Stimulated activated naive CD8-positive, alpha-beta T cell treated with anti-CD3 and anti-CD28 coated beads, Interleukin-15, Interleukin-2, amounts not matched to agents 100 U/mL and 50 U/mL, for 24 hours (primary cell): ENCODE data around the gene NISCH.

ENCODE experiments used
- ATAC-seq: fragments of 150-1000 bp; cut with Tn5 transposase; one replicate; pipeline ENCODE4 v1.10.0; 2021
- DNase-seq: peaks from one replicate; pipeline ENCODE4 v3.0.0; 2021

The NISCH gene

GRCh38 chr3:52447512-52448355 lies 7.7 kb upstream of the NISCH start:
- DNase-seq (no peak), ATAC-seq (no peak)

DNA sequence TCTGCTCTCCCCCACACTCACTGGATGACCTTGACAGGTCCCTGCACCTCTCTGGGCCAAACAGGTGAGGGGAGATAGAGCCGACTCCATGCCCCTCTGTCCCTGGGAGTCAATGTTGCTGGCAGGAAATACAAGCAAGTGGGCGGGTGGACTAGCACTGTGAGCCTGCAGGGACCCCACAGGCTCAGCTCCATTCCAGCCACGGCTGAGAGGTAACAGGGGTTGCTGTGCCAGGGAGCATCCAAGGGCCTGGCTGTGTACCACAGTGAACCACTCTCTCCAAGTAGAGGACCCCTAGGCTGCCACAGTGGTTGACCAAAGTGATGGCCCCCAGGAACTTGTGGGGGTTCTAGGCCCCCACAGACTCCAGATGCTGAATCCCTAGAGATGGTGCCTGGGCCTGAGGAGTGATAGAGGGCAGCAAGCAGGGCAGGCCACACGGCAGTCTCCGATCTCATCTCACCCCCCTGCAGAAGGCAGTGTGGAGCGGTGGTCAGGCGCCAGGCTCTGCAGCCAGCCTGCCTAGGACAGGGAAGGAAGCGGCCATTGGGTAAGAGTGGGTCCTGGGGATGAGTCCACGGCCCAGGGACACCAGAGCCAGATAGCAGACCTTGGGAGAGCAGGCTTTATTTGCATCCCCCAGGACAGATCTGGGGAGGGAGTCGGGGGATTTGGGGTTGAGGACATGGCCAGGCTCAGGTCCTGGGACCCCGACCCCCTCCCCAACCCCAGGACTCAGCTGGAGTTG lies 4.7 kb upstream of the NISCH start:
- ATAC-seq (no peak), DNase-seq (no peak)

GRCh38 chr3:52451237-52452083 lies 3.9 kb upstream of the NISCH start:
- ATAC-seq (no peak), DNase-seq (no peak)

DNA sequence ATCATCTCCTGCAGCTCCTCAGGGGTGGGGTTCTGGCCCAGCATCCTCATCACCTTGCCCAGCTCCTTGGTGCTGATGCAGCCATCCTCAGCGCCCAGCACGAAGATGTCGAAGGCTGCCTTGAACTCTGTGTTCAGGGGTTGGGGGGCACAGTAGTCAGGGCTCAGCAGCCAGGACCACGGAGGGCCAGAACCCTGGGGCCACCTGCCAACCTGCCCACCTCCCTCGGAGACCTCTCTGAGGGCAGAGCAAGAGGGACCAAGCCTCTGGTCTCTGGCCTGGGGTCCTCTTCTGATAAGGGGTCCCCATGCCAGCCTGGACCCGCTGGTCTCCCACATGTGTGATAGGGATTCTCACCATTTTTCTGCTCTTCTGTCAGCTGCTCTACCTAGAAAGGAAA lies 3.3 kb upstream of the NISCH start:
- ATAC-seq: no peak
- no peak for DNase-seq

- DNase-seq: no peak
- ATAC-seq: no peak
These were observed 2.7 kb upstream of the NISCH start for GRCh38 chr3:52452570-52453221.

- DNase-seq (no peak), ATAC-seq (no peak)
These were observed 1.7 kb upstream of the NISCH start, which contains the start of gene TNNC1 for GRCh38 chr3:52453496-52454249. Gene TNNC1 (minus strand): TSS chr3:52454041. CDS start chr3:52454015, 26 bp downstream.

DNA sequence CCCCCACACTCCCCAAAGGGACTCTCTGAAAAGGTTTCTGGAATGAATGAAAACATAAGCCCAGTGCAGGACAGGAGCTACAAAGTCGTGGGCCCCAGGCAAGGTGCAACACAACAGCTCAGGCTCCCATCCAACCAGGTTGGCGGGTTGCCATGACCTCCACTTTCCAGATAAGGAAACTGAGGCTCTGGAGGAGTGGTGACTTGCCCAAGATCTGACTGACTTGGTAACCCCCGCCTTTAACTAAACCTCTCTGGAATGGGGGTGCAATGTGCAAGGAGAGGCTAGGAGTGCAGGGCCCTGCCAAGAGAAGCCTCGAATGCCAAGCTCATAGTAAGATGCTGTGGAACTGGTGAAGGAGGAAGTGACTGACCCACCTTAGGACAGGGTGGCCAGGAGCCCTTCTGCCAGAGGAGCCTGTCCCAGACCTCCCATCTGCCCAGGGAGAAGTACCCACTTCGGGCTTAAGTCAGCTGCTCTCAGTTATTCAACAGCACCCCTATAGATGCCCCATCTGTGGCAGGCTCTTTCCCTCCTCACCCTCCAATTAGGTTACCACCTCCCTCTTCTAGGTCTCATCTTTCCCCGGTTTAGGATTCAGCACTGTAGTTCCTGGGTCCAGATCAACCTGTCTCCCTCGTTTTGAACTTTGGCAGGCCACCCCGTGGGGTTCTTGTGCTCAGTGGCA lies 1.0 kb upstream of the NISCH start:
- ATAC-seq: no peak
- DNase-seq: no peak

DNA sequence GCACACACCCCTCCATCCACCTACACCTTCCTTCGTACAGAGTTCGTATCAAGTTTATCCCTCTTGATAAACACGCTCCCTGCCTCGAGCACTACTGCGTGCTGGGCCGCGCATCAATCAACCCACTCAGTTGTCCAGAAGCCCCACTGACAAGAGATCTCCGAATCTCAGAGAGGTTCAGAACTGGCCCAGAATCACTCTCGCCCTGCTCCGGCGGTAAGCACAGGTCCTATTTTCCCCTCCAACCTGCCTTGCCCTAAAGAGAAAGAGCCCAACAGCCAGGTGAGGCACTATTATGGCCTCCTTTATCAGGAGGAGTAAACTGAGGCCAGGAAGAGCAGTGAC lies 494 bp upstream of the NISCH start:
- DNase-seq (no peak), ATAC-seq (no peak)

DNA sequence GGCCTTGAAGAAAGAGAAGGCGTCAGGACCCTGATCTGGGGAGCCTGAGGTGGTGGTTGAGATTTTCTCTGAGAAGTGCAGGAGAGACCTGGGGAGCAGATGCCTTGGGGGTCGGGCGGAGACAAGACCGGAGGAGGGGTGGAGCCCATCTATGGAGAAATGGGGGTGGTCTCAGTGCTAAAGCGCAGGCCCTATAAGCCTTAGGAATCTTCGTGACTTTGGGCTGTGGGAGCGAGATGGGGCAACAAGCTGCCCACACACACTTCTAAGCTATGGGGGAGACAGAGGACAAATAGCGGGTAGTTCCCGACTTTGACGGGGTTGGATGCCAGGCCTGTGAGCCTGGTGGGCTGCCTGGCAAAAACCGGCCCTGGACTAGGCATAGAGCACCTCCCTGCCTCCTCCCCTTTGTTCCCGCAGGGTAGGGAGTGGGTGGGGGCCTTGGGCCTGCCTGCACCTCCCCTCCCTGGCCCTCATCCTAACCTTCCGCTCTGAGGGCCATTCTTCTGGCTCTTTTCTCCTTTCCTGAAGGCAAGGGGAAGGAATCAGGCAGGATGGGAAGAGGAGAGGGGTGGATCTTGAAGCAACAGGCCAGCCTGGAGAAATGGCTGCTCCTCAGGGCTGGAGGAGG lies 880 bp downstream of the NISCH start:
- ATAC-seq: no peak
- peak; percentile 28 for DNase-seq

- DNase-seq (no peak), ATAC-seq (no peak)
These were observed 1.4 kb downstream of the NISCH start for GRCh38 chr3:52456800-52457183.

DNA sequence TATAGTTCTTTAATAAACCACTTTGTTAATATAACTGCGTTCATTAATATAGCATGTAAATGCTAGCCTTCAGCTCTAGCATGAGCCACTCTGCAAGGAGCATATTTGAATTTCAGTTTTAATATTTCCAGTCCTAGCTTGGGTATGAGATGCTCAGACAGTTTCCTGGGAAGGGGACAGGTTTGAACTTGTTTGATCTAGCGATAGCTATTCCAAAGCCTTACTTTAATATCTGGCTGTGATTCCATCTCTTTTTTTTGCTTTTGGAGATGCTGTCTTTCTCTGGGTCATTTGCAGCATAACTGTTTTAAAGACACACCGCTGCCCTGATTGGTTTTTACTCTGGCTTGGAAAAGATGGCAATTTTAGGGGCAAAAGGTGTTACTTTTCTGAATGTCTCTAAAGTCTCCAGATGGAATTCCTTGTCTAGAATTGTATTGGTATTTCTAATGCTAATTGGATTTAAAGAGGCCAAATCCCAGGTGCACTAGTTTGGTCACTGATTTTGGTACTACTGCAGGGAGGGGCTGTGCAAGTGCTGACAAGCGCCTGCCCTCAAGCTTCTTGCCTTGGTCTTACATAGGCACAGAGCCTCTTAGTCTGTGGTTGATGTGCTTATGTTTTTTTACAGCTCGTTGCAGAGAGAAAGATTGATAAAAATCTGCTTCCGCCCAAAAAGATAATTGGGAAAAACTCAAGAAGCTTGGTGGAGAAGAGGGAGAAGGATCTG lies 2.8 kb downstream of the NISCH start:
- DNase-seq: no peak
- ATAC-seq: no peak

DNA sequence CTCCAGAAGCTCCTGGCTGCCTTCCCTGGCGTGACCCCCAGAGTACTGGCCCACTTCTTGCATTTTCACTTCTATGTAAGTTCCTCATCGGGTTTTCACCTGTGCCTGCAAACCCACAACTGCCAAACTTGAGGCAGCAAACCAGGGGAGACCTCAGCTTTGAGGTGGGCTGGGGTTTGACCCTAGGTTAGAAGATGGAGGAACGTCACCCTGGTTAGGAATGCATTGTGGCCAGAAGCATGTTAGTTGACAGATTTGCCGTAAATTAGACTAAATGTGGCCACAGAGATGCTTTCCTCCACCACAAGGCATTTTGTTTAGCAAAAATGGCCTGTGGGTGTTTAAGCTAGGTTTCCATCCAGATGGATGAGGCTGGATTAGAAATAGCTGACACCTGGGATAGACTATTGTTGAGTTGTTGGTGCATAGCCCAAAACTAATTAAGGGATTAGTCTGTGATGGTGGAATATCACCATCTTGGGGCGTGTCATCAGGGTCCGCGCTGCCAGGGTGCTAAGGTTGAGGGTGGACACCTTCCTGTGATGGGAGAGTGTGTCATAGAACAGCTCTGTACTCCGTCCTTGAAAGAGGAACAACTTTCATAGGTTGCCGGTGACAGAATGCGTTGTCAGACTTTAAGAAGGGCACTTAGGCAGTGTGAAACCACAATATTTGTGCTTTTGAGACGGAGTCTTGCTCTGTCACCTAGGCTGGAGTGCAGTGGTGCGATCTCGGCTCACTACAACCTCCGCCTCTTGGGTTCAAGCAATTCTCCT lies 3.6 kb downstream of the NISCH start:
- DNase-seq (no peak), ATAC-seq (no peak)

DNA sequence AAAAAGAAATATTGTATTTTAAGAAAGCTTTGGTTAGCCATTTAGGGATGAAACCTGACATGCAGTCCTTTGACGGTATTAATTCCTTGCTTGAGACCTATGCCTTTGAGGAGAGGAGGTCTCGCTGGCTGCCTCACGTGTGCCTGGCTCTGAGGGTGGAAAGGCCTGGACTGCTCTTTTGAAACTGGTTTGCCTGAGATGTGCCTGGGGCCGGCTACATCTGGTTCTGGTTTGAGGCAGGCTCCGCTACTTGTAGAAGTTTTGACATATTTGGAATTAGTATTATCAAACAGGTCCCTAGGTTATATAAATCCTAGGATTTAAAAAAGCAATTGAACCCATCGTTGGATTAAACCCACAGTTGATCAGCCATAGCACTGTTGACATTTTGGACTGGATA lies 6.5 kb downstream of the NISCH start:
- DNase-seq (no peak), ATAC-seq (no peak)

- DNase-seq (no peak), ATAC-seq (no peak)
These were observed 8.0 kb downstream of the NISCH start for GRCh38 chr3:52463416-52463815.

GRCh38 chr3:52468336-52468735 lies 12.9 kb downstream of the NISCH start:
- DNase-seq: no peak
- ATAC-seq: no peak

DNA sequence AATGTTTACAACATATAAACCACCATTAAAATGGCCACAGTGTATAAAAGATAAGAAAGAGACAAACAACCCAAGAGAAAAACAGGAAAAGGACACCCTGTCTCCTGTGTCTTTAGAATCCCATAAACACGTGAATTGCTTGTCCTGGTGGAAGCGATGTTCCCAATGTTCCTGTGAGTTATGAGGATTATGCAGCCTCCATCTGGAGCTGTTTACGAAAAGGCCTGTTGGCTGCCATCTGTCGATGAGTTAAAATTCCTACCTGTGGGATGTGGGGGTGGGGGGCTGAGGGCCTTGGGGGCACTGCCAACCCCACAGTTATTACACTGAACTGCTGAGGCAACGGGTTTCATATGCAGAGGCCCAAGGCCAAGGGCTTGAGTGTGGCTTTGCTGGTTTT lies 13.6 kb downstream of the NISCH start:
- DNase-seq: no peak
- ATAC-seq: no peak

GRCh38 chr3:52470920-52471319 lies 15.5 kb downstream of the NISCH start:
- DNase-seq: no peak
- ATAC-seq: no peak

DNA sequence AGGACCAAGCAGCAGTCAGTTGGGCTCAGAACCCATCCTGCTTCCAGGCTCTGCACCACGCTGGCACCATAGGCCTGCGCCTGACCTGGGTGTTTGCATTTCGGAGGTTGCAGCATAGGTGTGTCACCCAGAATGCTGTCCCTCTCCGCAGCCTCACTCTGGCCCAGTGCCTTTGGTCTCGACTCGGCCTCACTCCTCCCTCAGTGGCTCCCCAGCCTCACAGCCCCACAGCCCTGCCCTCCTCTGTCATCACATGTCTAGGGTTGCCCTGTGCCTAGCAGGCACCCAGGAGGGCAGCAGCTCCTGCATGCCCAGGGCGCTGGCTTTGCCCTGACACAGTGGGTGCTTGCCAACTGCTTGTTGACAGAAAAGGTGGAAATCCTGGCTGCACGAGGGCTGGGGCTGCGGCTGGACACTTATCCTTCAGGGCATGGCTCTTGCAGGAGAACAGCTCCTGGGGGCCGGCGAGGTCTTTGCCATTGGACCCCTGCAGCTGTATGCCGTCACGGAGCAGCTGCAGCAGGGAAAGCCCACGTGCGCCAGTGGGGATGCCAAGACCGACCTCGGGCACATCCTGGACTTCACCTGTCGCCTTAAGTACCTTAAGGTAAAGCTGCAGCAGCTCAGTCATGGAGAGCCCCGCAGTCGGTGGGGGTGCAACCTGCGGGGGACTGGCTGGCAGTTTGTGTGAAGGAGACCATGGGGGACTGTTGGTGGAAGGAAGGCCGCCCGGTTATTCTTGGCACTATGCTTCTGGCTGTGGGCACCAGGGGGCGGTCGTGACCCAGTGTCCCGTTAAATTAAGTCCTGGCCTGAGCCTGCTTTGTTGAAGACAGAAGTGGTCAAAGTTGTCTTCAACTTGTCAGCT lies 16.2 kb downstream of the NISCH start:
- DNase-seq (peak; percentile 52), ATAC-seq (no peak)
